Spleen (tissue), 11 donors: ENCODE results near the gene STK24. TPM values are rescaled to one million over a fixed set of nuclear protein-coding genes. Genes with fewer than 3 reads are reported as not detected.

Experiments
- DNase-seq: peaks from one replicate; pipeline ENCODE4 v3.0.0-alpha.2; 2020
- H3K27ac ChIP-seq, 8 donors: fragments of 200-600 bp; sonication (generic) in 7 of 8; 1 replicate in 4 of 8; 2 replicates in 4 of 8; pipeline versions ENCODE4 v1.5.0 to v1.8.0; 2016 to 2021; ENCODE audit warnings: inconsistent platforms in 4 of 8, mild to moderate bottlenecking in 4 of 8, moderate library complexity in 1 of 8
- H3K27me3 ChIP-seq, 7 donors: fragments of 200-600 bp; sonication (generic) in 6 of 7; replicated peaks in 1 of 7; 1 replicate in 4 of 7; 2 replicates in 3 of 7; pipeline versions ENCODE4 v1.5.0 to v1.8.0; 2016 to 2021; ENCODE audit warnings: inconsistent platforms in 3 of 7, mild to moderate bottlenecking in 1 of 7
- H3K36me3 ChIP-seq, 6 donors: fragments of 200-600 bp; sonication (generic) in 5 of 6; 1 replicate in 4 of 6; 2 replicates in 2 of 6; pipeline versions ENCODE4 v1.5.0 to v1.8.0; 2016 to 2021; ENCODE audit warnings: inconsistent platforms in 2 of 6
- H3K4me1 ChIP-seq, 6 donors: fragments of 200-600 bp; sonication (generic) in 5 of 6; 1 replicate in 3 of 6; 2 replicates in 3 of 6; pipeline versions ENCODE4 v1.5.0 to v1.8.0; 2016 to 2021; ENCODE audit warnings: inconsistent platforms in 3 of 6
- H3K4me3 ChIP-seq, 8 donors: fragments of 200-600 bp; sonication (generic) in 7 of 8; 1 replicate in 4 of 8; 2 replicates in 4 of 8; pipeline versions ENCODE4 v1.5.0 to v1.8.0; 2016 to 2021; ENCODE audit warnings: inconsistent platforms in 4 of 8, mild to moderate bottlenecking in 4 of 8, moderate library complexity in 2 of 8
- H3K9me3 ChIP-seq, 8 donors: fragments of 200-600 bp; sonication (generic) in 7 of 8; 1 replicate in 4 of 8; 2 replicates in 4 of 8; pipeline versions ENCODE4 v1.5.0 to v1.8.0; 2016 to 2021; ENCODE audit warnings: inconsistent platforms in 4 of 8
- CTCF ChIP-seq, 11 experiments: fragments of 200-600 bp in 7 of 11; fragments of 450-650 bp in 4 of 11; sonication (generic) in 4 of 11; IDR thresholded peaks in 8 of 11; conservative IDR thresholded peaks in 3 of 11; 1 replicate in 7 of 11; 2 replicates in 4 of 11; pipeline versions ENCODE4 v1.4.0 to v1.8.0; 2016 to 2021; ENCODE audit warnings: antibody characterized with exemption in 11 of 11, inconsistent platforms in 4 of 11, mild to moderate bottlenecking in 1 of 11
- POLR2A ChIP-seq, 3 donors: fragments of 450-650 bp; IDR thresholded peaks; one replicate each; pipeline ENCODE4 v1.5.1; 2017; ENCODE audit warnings: antibody characterized with exemption in 3 of 3, mild to moderate bottlenecking in 1 of 3
- POLR2AphosphoS5 ChIP-seq, 3 donors: sonication (generic); formaldehyde crosslinking; IDR thresholded peaks; one replicate each; pipeline ENCODE4 v1.5.1; 2017; ENCODE audit warnings: antibody characterized with exemption in 3 of 3
- WGBS, 5 donors: extraction: QIAGEN DNeasy Blood & Tissue Kit in 3 of 5; methylation state at CpG; one replicate each; pipeline versions ENCODE4 v1.1.5 to v1.1.7; 2013 to 2018; 5-methylcytosine and 5-hydroxymethylcytosine counted together
- intact Hi-C: fragments of 100-400 bp; cut with DNase I; formaldehyde crosslinking; loops from one replicate; pipeline ENCODE4 v1.15.0; 2023; ENCODE audit warnings: low total_unique reads
- polyA plus RNA-seq, 3 donors: library from polyadenylated mRNA; stranded (reverse); fragments of 200-250 nt; gene quantifications; one replicate each; pipeline ENCODE4 v1.2.1, GENCODE V29; 2013
- total RNA-seq, 7 donors: library from RNA; depleted of rRNA in 3 of 7; stranded (reverse); fragments of >200 nt in 3 of 7; fragmentation: NEBNext Ultra II Directional in 4 of 7; extraction: Animal tissue kit (Norgen Biotek cat#: 25700) in 4 of 7; gene quantifications; one replicate each; pipeline versions ENCODE4 v1.1.0 to v1.2.1, GENCODE V29; 2016 to 2021
- donor health status: healthy with polysubstance abuse.
- donor health status: DM: no; HTN: no; CAD: no; lungs with moderate emphysema.
- donor health status: DM: no; HTN: no; CAD: no.
- donor health status: Bipolar disorder and iron deficiency.
- donor health status: healthy.
- donor health status: DM: no; HTN: no; CAD: no.
- donor health status: DM: yes; HTN: yes; CAD: no.

STK24 gene
- total and polyA plus RNA-seq, 10 donors: 36.5 to 132 (median 94.5) TPM

GRCh38 chr13:98542568-98543377, 34.1 kb downstream of the STK24 start:
- peak overlapping the region; percentile 11 to 81 (median 66) for H3K27ac ChIP-seq
- intact Hi-C loops: no loop called here
- WGBS, 5 donors: 20 to 38% (median 24%) methylated on average over 22 to 23 of the region's 23 CpGs
- DNase-seq: no peak
- H3K4me3 ChIP-seq: peak overlapping the region in 5 of 8 donors; percentile 3 to 57 (median 21)
- TF ChIP-seq POLR2AphosphoS5 (IDR thresholded peaks at IDR 0.05) (peak in 1 of 3 donors; percentile 31), POLR2A (IDR thresholded peaks at IDR 0.05) (no peak)
- H3K9me3 ChIP-seq: no peaks in the 10 kb centered on the region
- peaks cover 38 to 100% (median 80%) of the 10 kb centered on the region in 6 donors for H3K4me1 ChIP-seq
- H3K36me3 ChIP-seq: peaks cover 0 to 19% (median 0%) of the 10 kb centered on the region in 6 donors
- no peaks in the 10 kb centered on the region for H3K27me3 ChIP-seq

GRCh38 chr13:98541701-98542203, 35.2 kb downstream of the STK24 start:
- Histone ChIP-seq H3K27me3 (no peaks in the 10 kb centered on the region), H3K36me3 (peaks cover 0 to 17% (median 0%) of the 10 kb centered on the region in 6 donors), H3K9me3 (no peaks in the 10 kb centered on the region), H3K4me1 (peaks cover 43 to 100% (median 88%) of the 10 kb centered on the region in 6 donors), H3K27ac (peak overlapping the region in 2 of 8 donors; percentile 77 to 81), H3K4me3 (no peak overlapping the region)
- WGBS, 5 donors: 74 to 84% (median 79%) methylated on average over 10 of the region's 10 CpGs
- TF ChIP-seq CTCF (IDR thresholded peaks at IDR 0.05 in 8 of 11, conservative IDR thresholded peaks at IDR 0.05 in 3 of 11) (no peak), POLR2AphosphoS5 (IDR thresholded peaks at IDR 0.05) (no peak), POLR2A (IDR thresholded peaks at IDR 0.05) (no peak)
- intact Hi-C loops: no loop called here
- DNase-seq: no peak

GRCh38 chr13:98541191-98541590, 35.7 kb downstream of the STK24 start:
- Histone ChIP-seq H3K36me3 (peaks cover 0 to 19% (median 0%) of the 10 kb centered on the region in 6 donors), H3K9me3 (no peaks in the 10 kb centered on the region), H3K4me3 (no peak overlapping the region), H3K27me3 (no peaks in the 10 kb centered on the region), H3K4me1 (peaks cover 47 to 100% (median 89%) of the 10 kb centered on the region in 6 donors), H3K27ac (peak overlapping the region in 2 of 8 donors; percentile 11 to 77)
- intact Hi-C loops: no loop called here
- WGBS, 5 donors: 49 to 72% (median 63%) methylated on average over 5 of the region's 5 CpGs
- TF ChIP-seq POLR2AphosphoS5 (IDR thresholded peaks at IDR 0.05) (no peak), POLR2A (IDR thresholded peaks at IDR 0.05) (no peak), CTCF (IDR thresholded peaks at IDR 0.05 in 8 of 11, conservative IDR thresholded peaks at IDR 0.05 in 3 of 11) (no peak)
- DNase-seq: no peak

GRCh38 chr13:98540476-98540875, 36.4 kb downstream of the STK24 start:
- Histone ChIP-seq H3K4me1 (peaks cover 54 to 100% (median 91%) of the 10 kb centered on the region in 6 donors), H3K27me3 (no peaks in the 10 kb centered on the region), H3K9me3 (no peaks in the 10 kb centered on the region), H3K4me3 (no peak overlapping the region), H3K36me3 (peaks cover 0 to 19% (median 0%) of the 10 kb centered on the region in 6 donors), H3K27ac (peak overlapping the region in 1 of 8 donors; percentile 11)
- WGBS, 5 donors: 64 to 83% (median 68%) methylated on average over 1 of the region's 1 CpG
- TF ChIP-seq POLR2AphosphoS5 (IDR thresholded peaks at IDR 0.05): no peak
- no peak for TF ChIP-seq CTCF (IDR thresholded peaks at IDR 0.05 in 8 of 11, conservative IDR thresholded peaks at IDR 0.05 in 3 of 11)
- no peak for TF ChIP-seq POLR2A (IDR thresholded peaks at IDR 0.05)
- DNase-seq: no peak
- intact Hi-C loops: no loop called here
